ENCODE data around the gene GABRB2. TPM values are rescaled to one million over a fixed set of nuclear protein-coding genes. Genes with fewer than 3 reads are reported as not detected.

GABRB2 gene
- 15.0 TPM for polyA plus RNA-seq (2013, experiment 1 of 2)
- polyA plus RNA-seq (2013, experiment 2 of 2), result 13.0 TPM

- no peak within 1 kb of the TSS for H2AK5ac ChIP-seq (ENCODE audit: low read length)
- H3K4me1 ChIP-seq (ENCODE audit: control insufficient read depth, low read depth, low read length), result peaks cover 8% of the 10 kb centered on the region
- H3K27ac ChIP-seq (ENCODE audit: low read depth, low read length), result peak within 1 kb of the TSS; percentile 23
- no peak within 1 kb of the TSS for H2BK5ac ChIP-seq (ENCODE audit: low read length)
- H3K4ac ChIP-seq (ENCODE audit: low read depth, low read length), result no peak within 1 kb of the TSS
- H3K36me3 ChIP-seq (ENCODE audit: control insufficient read depth, insufficient read depth, low read length), result no peaks in the 10 kb centered on the region
- peak within 1 kb of the TSS; percentile 93 for H3K56ac ChIP-seq (ENCODE audit: low read length)
- H3K4me2 ChIP-seq (ENCODE audit: low read length), result peak within 1 kb of the TSS; percentile 93
- H4K8ac ChIP-seq (ENCODE audit: low read depth, low read length), result no peak within 1 kb of the TSS
- H2BK15ac ChIP-seq (replicated peaks; ENCODE audit: low read depth), result no peak within 1 kb of the TSS
- H3K27me3 ChIP-seq (ENCODE audit: insufficient read depth, low read length, poor library complexity), result no peaks in the 10 kb centered on the region
- DNase-seq, result peak; percentile 77
- peak within 1 kb of the TSS; percentile 42 for H3K18ac ChIP-seq (ENCODE audit: low read length)
- no CpG with 5 or more reads among the region's 31 CpGs for WGBS (ENCODE audit: extremely low coverage, insufficient coverage, low lambda C conversion rate)
- H3K23ac ChIP-seq (ENCODE audit: low read length), result no peak within 1 kb of the TSS
- no peak within 1 kb of the TSS for H2BK120ac ChIP-seq (ENCODE audit: low read depth, low read length)
- H3K79me2 ChIP-seq (ENCODE audit: control insufficient read depth, insufficient read depth, low read length), result no peaks in the 10 kb centered on the region
- H3K9ac ChIP-seq (ENCODE audit: low read length), result peak within 1 kb of the TSS; percentile 85
- no peaks in the 10 kb centered on the region for H3K79me1 ChIP-seq (ENCODE audit: low read length)
- peak within 1 kb of the TSS; percentile 76 for H3K4me3 ChIP-seq (ENCODE audit: low read length)
- H4K5ac ChIP-seq (ENCODE audit: low read length), result no peak within 1 kb of the TSS
These were observed at the start of gene GABRB2 for GRCh38 chr5:161546470-161547301. Gene GABRB2 (minus strand): TSS chr5:161546725. CDS start chr5:161546643, 82 bp downstream.

- Histone ChIP-seq H3K4ac (ENCODE audit: low read depth, low read length) (no peak overlapping the region), H3K4me2 (ENCODE audit: low read length) (no peak overlapping the region), H2AK5ac (ENCODE audit: low read length) (no peak overlapping the region), H3K4me1 (ENCODE audit: control insufficient read depth, low read depth, low read length) (no peaks in the 10 kb centered on the region), H3K27me3 (ENCODE audit: insufficient read depth, low read length, poor library complexity) (no peaks in the 10 kb centered on the region), H3K36me3 (ENCODE audit: control insufficient read depth, insufficient read depth, low read length) (no peaks in the 10 kb centered on the region), H3K18ac (ENCODE audit: low read length) (no peak overlapping the region), H3K79me2 (ENCODE audit: control insufficient read depth, insufficient read depth, low read length) (no peaks in the 10 kb centered on the region), H3K9ac (ENCODE audit: low read length) (no peak overlapping the region), H3K23ac (ENCODE audit: low read length) (no peak overlapping the region), H4K5ac (ENCODE audit: low read length) (no peak overlapping the region), H4K8ac (ENCODE audit: low read depth, low read length) (no peak overlapping the region), H2BK120ac (ENCODE audit: low read depth, low read length) (no peak overlapping the region), H3K4me3 (ENCODE audit: low read length) (no peak overlapping the region), H3K27ac (ENCODE audit: low read depth, low read length) (no peak overlapping the region), H3K79me1 (ENCODE audit: low read length) (no peaks in the 10 kb centered on the region), H2BK5ac (ENCODE audit: low read length) (no peak overlapping the region), H2BK15ac (replicated peaks; ENCODE audit: low read depth) (no peak overlapping the region), H3K56ac (ENCODE audit: low read length) (no peak overlapping the region)
- WGBS (ENCODE audit: extremely low coverage, insufficient coverage, low lambda C conversion rate), result no CpG with 5 or more reads among the region's 1 CpG
- DNase-seq, result no peak
These were observed 39.3 kb upstream of the GABRB2 start for GRCh38 chr5:161585798-161586197.

- Histone ChIP-seq H3K18ac (ENCODE audit: low read length) (no peak overlapping the region), H3K27me3 (ENCODE audit: insufficient read depth, low read length, poor library complexity) (no peaks in the 10 kb centered on the region), H3K4me3 (ENCODE audit: low read length) (no peak overlapping the region), H2BK5ac (ENCODE audit: low read length) (no peak overlapping the region), H3K79me2 (ENCODE audit: control insufficient read depth, insufficient read depth, low read length) (no peaks in the 10 kb centered on the region), H3K9ac (ENCODE audit: low read length) (no peak overlapping the region), H2AK5ac (ENCODE audit: low read length) (no peak overlapping the region), H3K79me1 (ENCODE audit: low read length) (no peaks in the 10 kb centered on the region), H3K4me2 (ENCODE audit: low read length) (no peak overlapping the region), H2BK120ac (ENCODE audit: low read depth, low read length) (no peak overlapping the region), H3K27ac (ENCODE audit: low read depth, low read length) (no peak overlapping the region), H3K56ac (ENCODE audit: low read length) (no peak overlapping the region), H4K5ac (ENCODE audit: low read length) (no peak overlapping the region), H3K4me1 (ENCODE audit: control insufficient read depth, low read depth, low read length) (no peaks in the 10 kb centered on the region), H4K8ac (ENCODE audit: low read depth, low read length) (no peak overlapping the region), H2BK15ac (replicated peaks; ENCODE audit: low read depth) (no peak overlapping the region), H3K23ac (ENCODE audit: low read length) (no peak overlapping the region), H3K4ac (ENCODE audit: low read depth, low read length) (no peak overlapping the region), H3K36me3 (ENCODE audit: control insufficient read depth, insufficient read depth, low read length) (no peaks in the 10 kb centered on the region)
- DNase-seq, result no peak
- no CpG with 5 or more reads among the region's 5 CpGs for WGBS (ENCODE audit: extremely low coverage, insufficient coverage, low lambda C conversion rate)
These were observed 34.1 kb upstream of the GABRB2 start for GRCh38 chr5:161580621-161581020.

- Histone ChIP-seq H2BK5ac (ENCODE audit: low read length) (no peak overlapping the region), H2BK15ac (replicated peaks; ENCODE audit: low read depth) (no peak overlapping the region), H3K4me2 (ENCODE audit: low read length) (no peak overlapping the region), H4K8ac (ENCODE audit: low read depth, low read length) (no peak overlapping the region), H2BK120ac (ENCODE audit: low read depth, low read length) (no peak overlapping the region), H2AK5ac (ENCODE audit: low read length) (no peak overlapping the region), H3K4me1 (ENCODE audit: control insufficient read depth, low read depth, low read length) (no peaks in the 10 kb centered on the region), H3K56ac (ENCODE audit: low read length) (no peak overlapping the region), H3K4ac (ENCODE audit: low read depth, low read length) (no peak overlapping the region), H3K79me2 (ENCODE audit: control insufficient read depth, insufficient read depth, low read length) (no peaks in the 10 kb centered on the region), H4K5ac (ENCODE audit: low read length) (no peak overlapping the region), H3K79me1 (ENCODE audit: low read length) (no peaks in the 10 kb centered on the region), H3K36me3 (ENCODE audit: control insufficient read depth, insufficient read depth, low read length) (no peaks in the 10 kb centered on the region), H3K9ac (ENCODE audit: low read length) (no peak overlapping the region), H3K4me3 (ENCODE audit: low read length) (no peak overlapping the region), H3K27ac (ENCODE audit: low read depth, low read length) (no peak overlapping the region), H3K27me3 (ENCODE audit: insufficient read depth, low read length, poor library complexity) (no peaks in the 10 kb centered on the region), H3K23ac (ENCODE audit: low read length) (no peak overlapping the region), H3K18ac (ENCODE audit: low read length) (no peak overlapping the region)
- DNase-seq, result no peak
- no CpG with 5 or more reads among the region's 3 CpGs for WGBS (ENCODE audit: extremely low coverage, insufficient coverage, low lambda C conversion rate)
These were observed 26.4 kb upstream of the GABRB2 start for GRCh38 chr5:161572914-161573313.

- no peak overlapping the region for H4K8ac ChIP-seq (ENCODE audit: low read depth, low read length)
- H3K27ac ChIP-seq (ENCODE audit: low read depth, low read length), result no peak overlapping the region
These were observed 19.6 kb upstream of the GABRB2 start for GRCh38 chr5:161566081-161566480.

More at GRCh38 chr5:161566081-161566480, 19.6 kb upstream of the GABRB2 start:
- no peak overlapping the region for H2AK5ac ChIP-seq (ENCODE audit: low read length)
- no peaks in the 10 kb centered on the region for H3K36me3 ChIP-seq (ENCODE audit: control insufficient read depth, insufficient read depth, low read length)
- H4K5ac ChIP-seq (ENCODE audit: low read length), result no peak overlapping the region
- no peak overlapping the region for H3K4me3 ChIP-seq (ENCODE audit: low read length)
- H2BK15ac ChIP-seq (replicated peaks; ENCODE audit: low read depth), result no peak overlapping the region
- H2BK120ac ChIP-seq (ENCODE audit: low read depth, low read length), result no peak overlapping the region
- H3K79me2 ChIP-seq (ENCODE audit: control insufficient read depth, insufficient read depth, low read length), result no peaks in the 10 kb centered on the region
- no peak overlapping the region for H3K56ac ChIP-seq (ENCODE audit: low read length)
- WGBS (ENCODE audit: extremely low coverage, insufficient coverage, low lambda C conversion rate), result no CpG with 5 or more reads among the region's 2 CpGs
- H2BK5ac ChIP-seq (ENCODE audit: low read length), result no peak overlapping the region
- H3K79me1 ChIP-seq (ENCODE audit: low read length), result no peaks in the 10 kb centered on the region
- H3K9ac ChIP-seq (ENCODE audit: low read length), result no peak overlapping the region
- H3K18ac ChIP-seq (ENCODE audit: low read length), result no peak overlapping the region
- no peaks in the 10 kb centered on the region for H3K27me3 ChIP-seq (ENCODE audit: insufficient read depth, low read length, poor library complexity)
- H3K4me1 ChIP-seq (ENCODE audit: control insufficient read depth, low read depth, low read length), result peaks cover 5% of the 10 kb centered on the region
- DNase-seq, result no peak
- no peak overlapping the region for H3K23ac ChIP-seq (ENCODE audit: low read length)
- no peak overlapping the region for H3K4me2 ChIP-seq (ENCODE audit: low read length)
- no peak overlapping the region for H3K4ac ChIP-seq (ENCODE audit: low read depth, low read length)
